IPS-20b (cell line): ENCODE data around the gene ZSWIM2.
"Not testable (repeated sequence)": the region's sequence is repeated elsewhere in the genome, so short reads cannot be mapped to it uniquely, and the experiment has no call there.

Experiments used
- H3K27ac ChIP-seq: one replicate; pipeline ENCODE4 v1.5.1; 2013; ENCODE audit warnings: low read length
- H3K27me3 ChIP-seq: 2 replicates; pipeline ENCODE4 v1.6.1; 2013; ENCODE audit warnings: mild to moderate bottlenecking, low read length, inconsistent platforms; ENCODE audit not compliant: insufficient read depth
- H3K36me3 ChIP-seq: 2 replicates; pipeline ENCODE4 v1.6.1; 2013; ENCODE audit warnings: low read depth, mild to moderate bottlenecking, inconsistent platforms, low read length, moderate library complexity; ENCODE audit not compliant: insufficient read depth
- H3K4me1 ChIP-seq: 2 replicates; pipeline ENCODE4 v1.6.1; 2013; ENCODE audit warnings: mild to moderate bottlenecking, control low read depth, inconsistent platforms, low read length, moderate library complexity; ENCODE audit not compliant: insufficient read depth
- H3K4me3 ChIP-seq: 2 replicates; pipeline ENCODE4 v1.5.1; 2013; ENCODE audit warnings: mild to moderate bottlenecking, low read length, inconsistent platforms
- H3K9ac ChIP-seq: 2 replicates; pipeline ENCODE4 v1.6.1; 2013; ENCODE audit warnings: low read depth, mild to moderate bottlenecking, inconsistent platforms, low read length, moderate library complexity
- H3K9me3 ChIP-seq: 2 replicates; pipeline ENCODE4 v1.6.1; 2013; ENCODE audit warnings: mild to moderate bottlenecking, low read depth, low read length, inconsistent platforms; ENCODE audit not compliant: insufficient read depth

ZSWIM2 gene

GRCh38 chr2:186827862-186828492, 21.0 kb downstream of the ZSWIM2 start:
- Histone ChIP-seq H3K27me3 (no peaks in the 10 kb centered on the region), H3K27ac (no peak overlapping the region), H3K4me3 (no peak overlapping the region), H3K36me3 (no peaks in the 10 kb centered on the region), H3K4me1 (no peaks in the 10 kb centered on the region), H3K9me3 (no peaks in the 10 kb centered on the region), H3K9ac (no peak overlapping the region)

DNA sequence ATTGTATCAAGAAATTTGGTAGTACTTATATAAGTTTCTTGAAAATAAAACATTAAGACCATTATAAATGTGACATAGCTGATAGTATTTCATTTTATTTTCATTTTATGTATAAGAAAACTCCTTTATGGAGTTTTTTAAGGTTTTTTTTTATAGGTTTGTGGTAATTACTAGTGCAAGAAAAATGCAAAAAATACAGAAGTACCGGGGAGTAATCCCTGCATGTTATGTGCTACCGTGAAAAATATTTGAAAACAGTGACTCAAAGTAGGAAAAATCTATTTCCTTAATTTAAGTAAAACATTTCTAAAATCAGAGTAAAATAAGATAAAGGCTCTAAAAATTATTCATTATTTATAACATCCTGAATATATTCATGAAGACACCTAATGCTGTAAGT, 21.6 kb downstream of the ZSWIM2 start:
- Histone ChIP-seq H3K4me1 (no peaks in the 10 kb centered on the region), H3K9me3 (no peaks in the 10 kb centered on the region), H3K9ac (no peak overlapping the region), H3K27ac (no peak overlapping the region), H3K27me3 (no peaks in the 10 kb centered on the region), H3K4me3 (no peak overlapping the region), H3K36me3 (no peaks in the 10 kb centered on the region)

DNA sequence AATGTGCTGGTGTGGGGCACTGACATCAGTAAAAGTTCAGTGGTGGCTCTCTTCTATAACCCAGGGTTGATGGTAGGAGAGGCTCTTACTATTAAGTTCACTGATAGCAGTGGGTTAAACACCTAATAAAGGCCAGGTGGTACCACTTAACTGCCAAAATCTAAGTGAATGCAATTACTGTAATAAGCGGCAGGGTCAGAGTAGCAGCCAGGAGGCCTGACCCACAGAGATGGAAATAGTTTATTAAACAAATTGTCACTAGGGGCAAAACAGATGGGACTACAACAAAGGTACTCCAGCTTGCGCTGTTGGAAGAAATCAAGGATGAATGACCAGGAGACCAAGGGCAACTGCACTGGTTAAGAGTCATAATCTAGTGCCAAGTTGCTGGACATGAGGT, 26.6 kb downstream of the ZSWIM2 start:
- no peaks in the 10 kb centered on the region for H3K4me1 ChIP-seq

DNA sequence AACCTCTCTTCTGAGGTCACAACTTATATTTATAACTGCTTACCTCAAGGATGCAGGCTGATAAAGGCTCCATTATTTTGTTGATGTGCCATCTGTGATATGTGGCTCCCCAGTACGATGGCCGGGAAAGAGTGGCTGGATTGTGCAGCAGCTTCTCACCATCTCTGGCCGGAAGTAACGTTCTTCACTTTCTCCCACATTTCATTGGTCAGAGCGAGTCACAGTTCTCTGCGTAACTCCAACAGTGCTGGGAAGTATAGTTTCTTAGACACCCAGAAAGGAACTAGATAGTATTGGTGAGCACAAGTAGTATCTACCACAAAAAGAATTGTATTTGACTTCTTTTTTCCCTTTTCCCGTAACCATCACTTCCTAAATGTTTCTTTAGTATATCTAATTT, 28.7 kb downstream of the ZSWIM2 start:
- H3K36me3 ChIP-seq = no peaks in the 10 kb centered on the region
- no peaks in the 10 kb centered on the region for H3K4me1 ChIP-seq
- no peak overlapping the region for H3K9ac ChIP-seq
- no peak overlapping the region for H3K4me3 ChIP-seq
- no peak overlapping the region for H3K27ac ChIP-seq
- no peaks in the 10 kb centered on the region for H3K27me3 ChIP-seq
- no peaks in the 10 kb centered on the region for H3K9me3 ChIP-seq

More for the DNA sequence above, 26.6 kb downstream of the ZSWIM2 start:
- no peaks in the 10 kb centered on the region for H3K9me3 ChIP-seq
- H3K4me3 ChIP-seq = no peak overlapping the region
- no peak overlapping the region for H3K9ac ChIP-seq
- H3K27me3 ChIP-seq = no peaks in the 10 kb centered on the region
- no peak overlapping the region for H3K27ac ChIP-seq
- no peaks in the 10 kb centered on the region for H3K36me3 ChIP-seq

GRCh38 chr2:186811760-186812159, 37.2 kb downstream of the ZSWIM2 start:
- not testable (repeated sequence) for H3K9me3 ChIP-seq

GRCh38 chr2:186806591-186806990, 42.4 kb downstream of the ZSWIM2 start:
- Histone ChIP-seq H3K27me3 (no peaks in the 10 kb centered on the region), H3K9me3 (no peaks in the 10 kb centered on the region), H3K9ac (no peak overlapping the region), H3K4me3 (no peak overlapping the region), H3K4me1 (0 out of 2 replicates have a peak, but pooled peaks cover 3% of the 10 kb centered on the region), H3K36me3 (no peaks in the 10 kb centered on the region), H3K27ac (no peak overlapping the region)

More at GRCh38 chr2:186811760-186812159, 37.2 kb downstream of the ZSWIM2 start:
- not testable (repeated sequence) for H3K9ac ChIP-seq, H3K27ac ChIP-seq, H3K36me3 ChIP-seq, H3K27me3 ChIP-seq, H3K4me3 ChIP-seq, H3K4me1 ChIP-seq

DNA sequence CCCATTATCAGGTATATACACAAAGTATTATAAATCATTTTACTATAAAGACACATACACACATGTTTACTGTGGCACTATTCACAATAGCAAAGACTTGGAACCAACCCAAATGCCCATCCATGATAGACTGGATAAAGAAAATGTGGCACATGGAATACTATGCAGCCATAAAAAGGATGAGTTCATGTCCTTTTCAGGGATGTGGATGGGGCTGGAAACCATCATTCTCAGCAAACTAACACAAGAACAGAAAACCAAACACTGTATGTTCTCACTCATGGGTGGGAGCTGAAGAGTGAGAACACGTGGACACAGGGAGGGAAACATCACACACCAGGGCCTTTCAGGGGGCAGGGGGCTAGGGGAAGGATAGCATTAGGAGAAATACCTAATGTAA, 50.4 kb downstream of the ZSWIM2 start:
- H3K9me3 ChIP-seq, H3K4me1 ChIP-seq, H3K4me3 ChIP-seq, H3K9ac ChIP-seq, H3K27me3 ChIP-seq, H3K36me3 ChIP-seq, H3K27ac ChIP-seq: not testable (repeated sequence)

- H3K4me3 ChIP-seq = no peak overlapping the region
- no peak overlapping the region for H3K27ac ChIP-seq
- no peaks in the 10 kb centered on the region for H3K27me3 ChIP-seq
- peaks cover 6% of the 10 kb centered on the region; the same call in 1 of the 2 replicates for H3K9me3 ChIP-seq
- no peak overlapping the region for H3K9ac ChIP-seq
- no peaks in the 10 kb centered on the region; the same call in 1 of the 2 replicates for H3K4me1 ChIP-seq
- H3K36me3 ChIP-seq = no peaks in the 10 kb centered on the region
Observed at GRCh38 chr2:186784930-186785329, 64.0 kb downstream of the ZSWIM2 start.

DNA sequence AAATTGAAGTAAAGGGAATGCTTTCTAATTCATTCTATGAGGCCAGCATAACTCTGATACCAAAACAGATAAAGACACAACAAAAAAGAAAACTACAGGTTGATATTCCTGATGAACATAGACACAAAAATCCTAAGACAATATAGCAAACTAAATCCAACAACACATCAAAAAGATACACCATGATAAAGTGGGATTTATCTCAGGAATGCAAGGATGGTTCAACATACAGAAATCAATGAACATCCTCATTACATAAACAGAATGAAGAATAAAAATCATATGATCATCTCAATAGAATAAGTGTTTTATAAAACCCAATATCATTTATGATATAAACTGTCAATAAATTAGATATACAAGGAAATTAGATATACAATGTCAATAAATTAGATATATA, 65.7 kb downstream of the ZSWIM2 start:
- H3K9ac ChIP-seq = no peak overlapping the region
- H3K9me3 ChIP-seq = peaks cover 6% of the 10 kb centered on the region; the same call in 1 of the 2 replicates
- H3K27me3 ChIP-seq = no peaks in the 10 kb centered on the region
- no peaks in the 10 kb centered on the region for H3K36me3 ChIP-seq
- H3K4me1 ChIP-seq = no peaks in the 10 kb centered on the region; the same call in 1 of the 2 replicates
- H3K4me3 ChIP-seq = no peak overlapping the region
- H3K27ac ChIP-seq = no peak overlapping the region

DNA sequence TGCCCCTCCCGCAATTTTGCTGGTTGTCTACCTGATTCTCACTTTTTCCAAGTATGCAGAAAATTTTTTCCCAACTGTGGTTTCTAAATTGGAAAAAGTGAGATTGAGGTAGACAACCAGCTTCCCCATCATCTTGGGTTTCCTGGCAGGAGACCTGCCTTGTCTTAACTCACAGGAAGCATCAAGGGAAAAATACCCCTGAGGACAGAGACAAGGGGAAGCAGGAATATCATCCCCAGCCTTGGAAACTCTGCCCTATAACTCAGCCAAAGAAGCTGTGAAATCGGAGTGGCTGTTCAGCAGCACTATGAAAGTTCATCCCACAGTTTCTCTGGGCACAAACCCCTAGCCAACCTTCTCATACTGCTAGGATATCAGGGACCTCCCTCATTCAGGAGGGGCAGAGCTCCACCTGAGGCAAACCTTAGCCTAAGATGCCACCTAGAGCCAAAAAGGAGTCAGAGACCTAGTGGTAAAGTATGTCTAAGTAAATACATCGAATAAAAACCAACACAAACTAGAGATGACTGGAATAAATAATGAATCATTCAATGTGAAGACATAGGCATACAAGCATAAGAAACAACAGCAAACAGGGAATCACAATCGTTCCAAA, 68.2 kb downstream of the ZSWIM2 start:
- no peak overlapping the region for H3K4me3 ChIP-seq
- H3K4me1 ChIP-seq = no peaks in the 10 kb centered on the region; the same call in 1 of the 2 replicates
- no peak overlapping the region for H3K9ac ChIP-seq
- H3K36me3 ChIP-seq = no peaks in the 10 kb centered on the region
- no peak overlapping the region for H3K27ac ChIP-seq
- H3K27me3 ChIP-seq = no peaks in the 10 kb centered on the region
- peaks cover 6% of the 10 kb centered on the region; the same call in 1 of the 2 replicates for H3K9me3 ChIP-seq
